Stimulated activated CD8-positive, alpha-beta memory T cell treated with anti-CD3 and anti-CD28 coated beads, Interleukin-12 subunit alpha, Interleukin-12 subunit beta, amount 100 ng/mL, for 1 hour (primary cell): Measurements from ENCODE around the gene CDR2L.
"Not testable (repeated sequence)": the region's sequence is repeated elsewhere in the genome, so short reads cannot be mapped to it uniquely, and the experiment has no call there.

Experiments
- DNase-seq: peaks from one replicate; pipeline ENCODE4 v3.0.0-alpha.2; 2020; ENCODE audit warnings: low read depth

Gene CDR2L

GRCh38 chr17:75011401-75012095, 24.1 kb downstream of the CDR2L start:
- DNase-seq: no peak

- no peak for DNase-seq
Measured at GRCh38 chr17:75012096-75012345, 24.6 kb downstream of the CDR2L start.

GRCh38 chr17:75012346-75013091, 25.1 kb downstream of the CDR2L start, which contains the start of gene MRPL58:
MRPL58 (plus strand) TSS chr17:75012670; CDS start chr17:75012687, 17 bp downstream.
- DNase-seq: peak; percentile 68

GRCh38 chr17:75013092-75013559, 25.7 kb downstream of the CDR2L start:
- no peak for DNase-seq

GRCh38 chr17:75019146-75019545, 31.7 kb downstream of the CDR2L start:
- DNase-seq: no peak

GRCh38 chr17:75019710-75020109, 32.3 kb downstream of the CDR2L start:
- DNase-seq: no peak

GRCh38 chr17:75020331-75021110, 33.1 kb downstream of the CDR2L start:
- DNase-seq: no peak

- no peak for DNase-seq
Measured at GRCh38 chr17:75024686-75025397, 37.4 kb downstream of the CDR2L start.

- DNase-seq: not testable (repeated sequence)
Measured at GRCh38 chr17:75025398-75025734, 37.9 kb downstream of the CDR2L start.

GRCh38 chr17:75026650-75027049, 39.2 kb downstream of the CDR2L start:
- not testable (repeated sequence) for DNase-seq

GRCh38 chr17:75030161-75030560, 42.7 kb downstream of the CDR2L start:
- DNase-seq: no peak

- peak; percentile 26 for DNase-seq
Measured at GRCh38 chr17:75031972-75032719, 44.7 kb downstream of the CDR2L start.

- DNase-seq: no peak
Measured at GRCh38 chr17:75032720-75033280, 45.4 kb downstream of the CDR2L start.

- peak; percentile 68 for DNase-seq
Measured at GRCh38 chr17:75033346-75034235, 46.2 kb downstream of the CDR2L start.

- peak; percentile 63 for DNase-seq
Measured at GRCh38 chr17:75034236-75034908, 46.9 kb downstream of the CDR2L start.

- DNase-seq: peak; percentile 74
Measured at GRCh38 chr17:75036643-75037268, 49.3 kb downstream of the CDR2L start.

- DNase-seq: no peak
Measured at GRCh38 chr17:75039238-75039637, 51.8 kb downstream of the CDR2L start.

GRCh38 chr17:75041656-75042280, 54.3 kb downstream of the CDR2L start:
- DNase-seq: no peak

GRCh38 chr17:75043789-75044188, 56.4 kb downstream of the CDR2L start:
- not testable (repeated sequence) for DNase-seq
